Fibroblast of lung (primary cell): ENCODE results near the gene AP1G2.

Source experiments
- EZH2 ChIP-seq: IDR thresholded peaks from 2 replicates; pipeline ENCODE4 v1.5.1; 2012; ENCODE audit warnings: low read length, control low read depth, mild to moderate bottlenecking; ENCODE audit errors: missing control alignments
- TF ChIP-seq, protein P1 (sequence below), 2 donors: IDR thresholded peaks in 1 of 2; conservative IDR thresholded peaks in 1 of 2; 1 replicate in 1 of 2; 2 replicates in 1 of 2; pipeline ENCODE4 v1.5.1; 2011 to 2012; ENCODE audit warnings: low read length in 2 of 2, control low read depth in 1 of 2, inconsistent platforms in 1 of 2, low read depth in 1 of 2, mild to moderate bottlenecking in 1 of 2

DNA sequence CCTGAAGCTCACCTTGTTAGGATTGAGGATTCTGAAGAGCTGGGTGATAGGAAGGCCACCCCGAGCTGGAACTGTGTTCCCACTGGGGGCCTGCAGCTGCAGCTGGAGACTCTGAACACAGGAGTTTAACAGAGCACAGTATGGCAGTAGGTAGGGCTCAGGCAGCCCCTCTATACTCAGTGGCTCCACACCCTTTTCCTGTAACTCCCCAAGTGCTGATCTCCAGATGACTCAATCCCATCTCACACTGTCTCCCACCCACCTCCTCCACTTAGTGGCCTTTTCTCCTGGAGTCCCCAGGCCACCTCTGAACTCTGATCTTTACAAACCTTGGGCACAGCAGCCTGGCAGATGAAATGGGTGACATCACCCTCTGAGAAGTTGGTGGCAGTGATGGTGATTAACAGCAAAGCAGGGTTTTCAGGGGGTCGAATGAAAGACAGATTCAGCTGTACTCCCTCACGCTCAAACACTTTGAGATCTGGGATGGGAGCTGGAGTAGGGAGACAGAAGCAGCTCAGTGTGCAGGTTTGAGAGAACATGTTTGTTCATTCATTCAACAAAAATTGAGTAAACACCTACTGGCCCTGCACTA, 7.6 kb downstream of the AP1G2 start:
- TF ChIP-seq, protein P1, sequence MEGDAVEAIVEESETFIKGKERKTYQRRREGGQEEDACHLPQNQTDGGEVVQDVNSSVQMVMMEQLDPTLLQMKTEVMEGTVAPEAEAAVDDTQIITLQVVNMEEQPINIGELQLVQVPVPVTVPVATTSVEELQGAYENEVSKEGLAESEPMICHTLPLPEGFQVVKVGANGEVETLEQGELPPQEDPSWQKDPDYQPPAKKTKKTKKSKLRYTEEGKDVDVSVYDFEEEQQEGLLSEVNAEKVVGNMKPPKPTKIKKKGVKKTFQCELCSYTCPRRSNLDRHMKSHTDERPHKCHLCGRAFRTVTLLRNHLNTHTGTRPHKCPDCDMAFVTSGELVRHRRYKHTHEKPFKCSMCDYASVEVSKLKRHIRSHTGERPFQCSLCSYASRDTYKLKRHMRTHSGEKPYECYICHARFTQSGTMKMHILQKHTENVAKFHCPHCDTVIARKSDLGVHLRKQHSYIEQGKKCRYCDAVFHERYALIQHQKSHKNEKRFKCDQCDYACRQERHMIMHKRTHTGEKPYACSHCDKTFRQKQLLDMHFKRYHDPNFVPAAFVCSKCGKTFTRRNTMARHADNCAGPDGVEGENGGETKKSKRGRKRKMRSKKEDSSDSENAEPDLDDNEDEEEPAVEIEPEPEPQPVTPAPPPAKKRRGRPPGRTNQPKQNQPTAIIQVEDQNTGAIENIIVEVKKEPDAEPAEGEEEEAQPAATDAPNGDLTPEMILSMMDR (conservative IDR thresholded peaks at IDR 0.05 in 1 of 2, IDR thresholded peaks at IDR 0.05 in 1 of 2; ENCODE audit: low read depth in 1 of 2, low read length in 2 of 2), result no peak
- TF ChIP-seq EZH2, result no peak
